Osteoblast (primary cell): ENCODE measurements around the gene FGD4. TPM values are rescaled to one million over a fixed set of nuclear protein-coding genes. Genes with fewer than 3 reads are reported as not detected.

Experiments
- DNase-seq: peaks from one replicate; pipeline ENCODE4 v3.0.0; 2011; ENCODE audit warnings: low spot score, mixed read lengths; ENCODE audit not compliant: insufficient read length; ENCODE audit errors: missing footprints
- H2AFZ ChIP-seq: 2 replicates; pipeline ENCODE4 v1.6.0; 2011; ENCODE audit warnings: mild to moderate bottlenecking, low read length
- H3K27ac ChIP-seq: 2 replicates; pipeline ENCODE4 v1.5.1; 2011; ENCODE audit warnings: mild to moderate bottlenecking, low read depth, low read length, moderate library complexity
- H3K27me3 ChIP-seq: 2 replicates; pipeline ENCODE4 v1.6.0; 2012; ENCODE audit warnings: mild to moderate bottlenecking, control low read depth, inconsistent platforms, low read length, moderate library complexity; ENCODE audit not compliant: insufficient read depth
- H3K36me3 ChIP-seq: 2 replicates; pipeline ENCODE4 v1.5.1; 2011; ENCODE audit warnings: mild to moderate bottlenecking, low read length, control low read depth, moderate library complexity; ENCODE audit not compliant: insufficient read depth
- H3K4me1 ChIP-seq: 2 replicates; pipeline ENCODE4 v1.5.1; 2011; ENCODE audit warnings: mild to moderate bottlenecking, low read length, control low read depth, moderate library complexity; ENCODE audit not compliant: insufficient read depth
- H3K4me2 ChIP-seq: 2 replicates; pipeline ENCODE4 v1.6.0; 2011; ENCODE audit warnings: mild to moderate bottlenecking, low read length; ENCODE audit not compliant: insufficient read depth
- H3K4me3 ChIP-seq: fragments of 200-600 bp; sonication (generic); 3 replicates; pipeline ENCODE4 v1.5.1; 2012; ENCODE audit warnings: mild to moderate bottlenecking, low read length, inconsistent platforms; ENCODE audit not compliant: insufficient read depth
- H3K79me2 ChIP-seq: 2 replicates; pipeline ENCODE4 v1.6.0; 2012; ENCODE audit warnings: mild to moderate bottlenecking, low read length, control low read depth, inconsistent platforms; ENCODE audit not compliant: insufficient read depth
- H3K9me3 ChIP-seq: 2 replicates; pipeline ENCODE4 v1.5.1; 2011; ENCODE audit warnings: low read depth, low read length, control low read depth
- H4K20me1 ChIP-seq: 2 replicates; pipeline ENCODE4 v1.6.0; 2012; ENCODE audit warnings: mild to moderate bottlenecking, low read length, control low read depth; ENCODE audit not compliant: insufficient read depth
- total RNA-seq: library from RNA; depleted of rRNA; stranded (reverse); fragments of >200 nt; gene quantifications from 2 replicates; pipeline ENCODE4 v1.2.3, GENCODE V29; 2012
- TF ChIP-seq, protein P1 (sequence below): IDR thresholded peaks from 2 replicates; pipeline ENCODE4 v1.5.1; 2011; ENCODE audit warnings: mild to moderate bottlenecking, low read depth, low read length, moderate library complexity; ENCODE audit errors: extremely low read depth

The FGD4 gene
- total RNA-seq, 1 donor: 11.9 TPM

DNA sequence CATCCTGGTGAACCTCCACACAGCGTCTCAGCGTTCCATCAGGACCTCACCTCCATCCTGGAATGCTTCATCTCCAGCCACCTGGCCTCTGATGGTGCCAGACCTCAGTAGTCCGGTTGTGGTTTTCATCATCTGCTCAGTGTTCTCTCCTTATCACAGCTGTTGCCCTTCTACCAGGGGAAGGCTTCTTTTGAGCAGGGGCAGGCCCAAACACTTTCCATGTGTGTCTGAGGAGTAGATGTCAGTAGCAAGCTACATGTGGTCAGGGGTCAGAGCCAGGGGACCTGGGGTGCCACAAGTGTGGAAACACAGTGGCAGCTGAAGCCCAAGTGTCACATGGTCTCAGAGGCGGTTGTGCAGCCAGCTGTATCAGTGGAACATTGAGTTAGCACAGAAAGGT lies 30.2 kb upstream of the FGD4 start:
- Histone ChIP-seq H3K27me3 (no peaks in the 10 kb centered on the region), H3K36me3 (peaks cover 5% of the 10 kb centered on the region), H3K9me3 (no peaks in the 10 kb centered on the region), H3K27ac (no peak overlapping the region), H2AFZ (no peak overlapping the region), H3K4me3 (no peak overlapping the region), H3K4me2 (no peak overlapping the region), H3K4me1 (peaks cover 7% of the 10 kb centered on the region), H3K79me2 (no peaks in the 10 kb centered on the region), H4K20me1 (no peaks in the 10 kb centered on the region)
- TF ChIP-seq, protein P1, sequence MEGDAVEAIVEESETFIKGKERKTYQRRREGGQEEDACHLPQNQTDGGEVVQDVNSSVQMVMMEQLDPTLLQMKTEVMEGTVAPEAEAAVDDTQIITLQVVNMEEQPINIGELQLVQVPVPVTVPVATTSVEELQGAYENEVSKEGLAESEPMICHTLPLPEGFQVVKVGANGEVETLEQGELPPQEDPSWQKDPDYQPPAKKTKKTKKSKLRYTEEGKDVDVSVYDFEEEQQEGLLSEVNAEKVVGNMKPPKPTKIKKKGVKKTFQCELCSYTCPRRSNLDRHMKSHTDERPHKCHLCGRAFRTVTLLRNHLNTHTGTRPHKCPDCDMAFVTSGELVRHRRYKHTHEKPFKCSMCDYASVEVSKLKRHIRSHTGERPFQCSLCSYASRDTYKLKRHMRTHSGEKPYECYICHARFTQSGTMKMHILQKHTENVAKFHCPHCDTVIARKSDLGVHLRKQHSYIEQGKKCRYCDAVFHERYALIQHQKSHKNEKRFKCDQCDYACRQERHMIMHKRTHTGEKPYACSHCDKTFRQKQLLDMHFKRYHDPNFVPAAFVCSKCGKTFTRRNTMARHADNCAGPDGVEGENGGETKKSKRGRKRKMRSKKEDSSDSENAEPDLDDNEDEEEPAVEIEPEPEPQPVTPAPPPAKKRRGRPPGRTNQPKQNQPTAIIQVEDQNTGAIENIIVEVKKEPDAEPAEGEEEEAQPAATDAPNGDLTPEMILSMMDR: no peak
- DNase-seq: no peak

DNA sequence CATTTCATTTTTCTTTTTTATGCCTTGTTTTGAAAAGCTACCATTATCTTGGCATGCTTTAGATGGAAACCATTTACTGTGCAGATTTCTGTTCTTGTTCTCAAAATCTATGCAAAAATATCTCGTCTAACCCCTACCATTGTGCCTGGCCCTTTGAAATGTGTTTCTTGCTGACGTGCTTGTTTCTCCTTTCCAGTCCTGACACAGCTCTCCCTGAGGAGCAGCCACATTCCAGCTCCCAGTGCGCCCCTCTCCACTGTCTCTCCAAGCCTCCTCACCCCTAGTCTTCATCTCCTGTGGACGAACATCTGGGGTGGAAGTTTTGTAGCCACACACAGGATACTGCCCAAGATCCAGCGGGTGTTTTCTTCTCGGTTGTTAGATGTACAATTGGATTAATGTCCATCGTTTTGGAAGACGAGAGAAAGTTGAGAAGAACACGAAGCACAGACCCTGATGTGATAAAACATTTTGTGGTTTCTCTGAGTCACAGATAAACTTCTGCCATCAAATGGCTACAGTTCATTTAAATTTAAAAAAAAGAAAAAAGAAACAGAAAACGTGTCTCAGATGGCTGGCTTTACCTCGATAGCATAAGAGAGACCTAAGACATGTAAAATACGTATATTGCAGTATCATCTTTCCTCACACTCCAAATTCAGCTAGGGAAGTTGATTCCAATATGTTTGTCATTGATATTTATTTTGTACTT lies 21.9 kb upstream of the FGD4 start:
- Histone ChIP-seq H4K20me1 (no peaks in the 10 kb centered on the region), H3K36me3 (no peaks in the 10 kb centered on the region), H3K4me2 (no peak overlapping the region), H3K4me3 (no peak overlapping the region), H3K27me3 (no peaks in the 10 kb centered on the region), H3K27ac (no peak overlapping the region), H3K79me2 (no peaks in the 10 kb centered on the region), H2AFZ (no peak overlapping the region), H3K4me1 (no peaks in the 10 kb centered on the region), H3K9me3 (no peaks in the 10 kb centered on the region)
- DNase-seq: no peak
- TF ChIP-seq, protein P1: no peak

DNA sequence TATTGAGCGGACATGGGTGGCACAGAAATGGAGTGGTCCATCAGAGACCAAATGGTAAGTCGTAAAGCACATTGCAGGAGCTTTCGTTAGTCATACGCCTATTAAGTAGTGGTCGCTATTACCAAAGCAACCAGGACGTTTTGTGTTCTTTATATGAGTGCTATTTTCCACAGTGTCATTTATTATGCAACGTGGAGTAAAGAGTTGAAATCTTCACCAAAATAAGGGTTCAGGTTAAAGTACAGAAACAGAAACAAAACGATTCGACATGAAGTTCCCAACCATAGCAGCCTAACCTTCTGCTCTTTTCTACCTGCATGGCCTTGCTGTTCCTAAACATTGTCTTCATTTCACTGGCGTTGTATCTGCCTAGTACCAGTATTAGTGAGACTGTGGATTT lies 20.1 kb upstream of the FGD4 start:
- no peak overlapping the region for H3K27ac ChIP-seq
- no peaks in the 10 kb centered on the region for H3K36me3 ChIP-seq
- TF ChIP-seq, protein P1: no peak
- DNase-seq: no peak
- H3K9me3 ChIP-seq: no peaks in the 10 kb centered on the region
- no peaks in the 10 kb centered on the region for H4K20me1 ChIP-seq
- no peak overlapping the region for H3K4me3 ChIP-seq
- no peaks in the 10 kb centered on the region for H3K79me2 ChIP-seq
- no peak overlapping the region for H3K4me2 ChIP-seq
- no peak overlapping the region for H2AFZ ChIP-seq
- no peaks in the 10 kb centered on the region for H3K4me1 ChIP-seq
- H3K27me3 ChIP-seq: no peaks in the 10 kb centered on the region

DNA sequence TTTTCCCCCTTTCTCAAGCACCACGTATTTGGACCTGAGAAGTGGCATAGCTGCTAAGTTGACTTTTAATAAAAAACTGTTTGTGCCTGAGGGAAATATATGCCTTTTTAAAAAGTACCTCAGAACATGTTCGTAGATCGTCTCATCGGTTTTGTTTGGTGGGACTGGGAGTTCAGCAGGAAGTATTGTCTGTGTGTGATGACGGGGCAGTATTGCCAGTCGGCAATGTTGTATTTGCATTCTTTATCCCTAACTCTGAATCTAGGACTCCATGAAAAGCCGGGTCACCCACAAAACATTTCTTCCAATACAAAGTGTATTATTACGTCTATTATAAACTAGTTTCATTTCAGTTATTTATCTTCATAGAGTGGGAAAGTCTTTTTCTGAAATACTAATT lies 19.7 kb upstream of the FGD4 start:
- Histone ChIP-seq H3K4me2 (no peak overlapping the region), H3K36me3 (no peaks in the 10 kb centered on the region), H3K27me3 (no peaks in the 10 kb centered on the region), H3K4me3 (no peak overlapping the region), H2AFZ (no peak overlapping the region), H3K79me2 (no peaks in the 10 kb centered on the region), H3K9me3 (no peaks in the 10 kb centered on the region), H4K20me1 (no peaks in the 10 kb centered on the region), H3K4me1 (no peaks in the 10 kb centered on the region), H3K27ac (no peak overlapping the region)
- DNase-seq: no peak
- TF ChIP-seq, protein P1: no peak
